GM23248 (cell line): ENCODE data around the gene CALN1.

Source experiments
- EZH2 ChIP-seq: fragments of 200-600 bp; sonication (generic); IDR thresholded peaks from 2 replicates; pipeline ENCODE4 v1.6.1; 2018; ENCODE audit warnings: antibody characterized with exemption, mild to moderate bottlenecking; ENCODE audit not compliant: insufficient read depth, poor library complexity, severe bottlenecking
- EZH2phosphoT487 ChIP-seq: fragments of 200-600 bp; sonication (generic); IDR thresholded peaks from 2 replicates; pipeline ENCODE4 v1.6.1; 2018; ENCODE audit warnings: antibody characterized with exemption, moderate library complexity, mild to moderate bottlenecking, low read depth; ENCODE audit not compliant: insufficient read depth

GRCh38 chr7:71925663-71926062 is 486.5 kb downstream of the CALN1 start:
- TF ChIP-seq EZH2 (no peak), EZH2phosphoT487 (no peak)
